Astrocyte (in vitro differentiated cells and primary cell): ENCODE data around the gene REEP3.

Experiments used
- CTCF ChIP-seq: IDR thresholded peaks from 2 replicates; pipeline ENCODE4 v1.5.1; 2011; ENCODE audit warnings: low read depth, mild to moderate bottlenecking, inconsistent platforms, low read length, moderate library complexity; ENCODE audit not compliant: insufficient read depth
- EZH2 ChIP-seq: IDR thresholded peaks from 2 replicates; pipeline ENCODE4 v1.6.1; 2012; ENCODE audit warnings: mild to moderate bottlenecking, low read length, inconsistent platforms; ENCODE audit not compliant: insufficient read depth

DNA sequence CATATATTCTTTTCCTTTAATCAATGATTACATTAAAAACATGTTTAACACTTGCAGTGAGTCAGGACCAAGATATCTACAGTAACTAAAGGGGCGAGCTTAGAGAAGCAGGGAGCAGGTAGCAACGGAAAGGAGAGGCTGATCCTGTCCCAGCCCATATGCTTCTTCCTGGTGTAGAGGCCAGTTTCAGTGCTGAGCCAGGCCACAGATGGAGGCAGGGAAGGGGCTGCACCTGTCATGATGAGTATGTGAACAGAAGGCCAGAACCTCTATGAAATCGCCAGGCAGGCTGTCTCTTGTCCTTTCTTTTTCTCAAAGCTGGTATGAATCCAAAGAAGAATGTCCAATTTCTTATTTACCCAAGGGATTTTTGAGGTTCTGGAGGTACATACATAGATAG, 16.3 kb downstream of the REEP3 start:
- TF ChIP-seq CTCF: no peak
- TF ChIP-seq EZH2: no peak
